MM.1S (cell line): Measurements from ENCODE around the gene FBXW9.

Source experiments
- EZH2 ChIP-seq: fragments of 300-600 bp; sonication (generic); optimal IDR thresholded peaks from 2 replicates; pipeline ENCODE3; 2017; ENCODE audit warnings: low read depth, mild to moderate bottlenecking, antibody characterized with exemption, low read length, mixed read lengths
- TF ChIP-seq, protein P1 (sequence below): fragments of 300-600 bp; sonication (generic); IDR thresholded peaks from 2 replicates; pipeline ENCODE4 v1.5.1; 2016; ENCODE audit warnings: antibody characterized with exemption, low read length, mixed read lengths

DNA sequence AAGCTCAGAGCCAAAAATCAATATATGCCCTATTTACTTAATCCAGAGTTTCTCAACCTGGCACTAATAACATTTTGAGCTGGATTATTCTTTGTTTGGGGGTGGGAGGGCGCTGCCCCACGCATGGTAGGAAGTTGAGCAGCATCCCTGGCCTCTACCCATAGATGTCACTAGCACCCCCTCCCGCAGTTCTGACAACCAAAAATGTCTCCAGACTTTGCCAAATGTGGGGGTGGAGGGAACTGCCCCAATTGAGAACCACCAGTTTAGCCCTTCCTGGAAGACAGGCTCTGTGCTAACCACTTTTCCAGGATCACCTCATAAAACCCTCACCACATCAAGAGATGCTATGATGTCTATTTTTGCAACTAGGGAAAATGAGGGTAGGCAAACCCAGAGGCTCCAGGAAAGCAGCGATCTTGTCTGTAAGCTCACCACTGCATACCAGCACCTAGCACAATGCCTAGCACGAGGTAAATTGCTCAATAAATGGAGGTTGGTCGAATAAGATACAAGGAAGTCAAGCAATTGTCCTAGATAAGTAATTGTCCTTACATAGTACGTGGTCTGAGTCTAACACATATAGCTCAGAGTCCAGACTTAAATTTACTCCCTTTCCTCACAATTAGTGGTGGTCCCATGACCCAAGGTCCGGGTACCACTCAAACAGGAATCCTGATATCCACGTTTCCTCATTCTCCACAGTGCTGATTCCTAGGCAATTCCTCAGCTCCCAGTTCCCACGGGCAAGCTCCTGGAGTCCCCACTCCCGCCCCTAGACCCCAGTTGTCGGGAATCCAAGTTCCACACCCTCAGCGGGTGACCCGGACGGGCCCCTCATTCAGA is 37.2 kb upstream of the FBXW9 start:
- TF ChIP-seq, protein P1, sequence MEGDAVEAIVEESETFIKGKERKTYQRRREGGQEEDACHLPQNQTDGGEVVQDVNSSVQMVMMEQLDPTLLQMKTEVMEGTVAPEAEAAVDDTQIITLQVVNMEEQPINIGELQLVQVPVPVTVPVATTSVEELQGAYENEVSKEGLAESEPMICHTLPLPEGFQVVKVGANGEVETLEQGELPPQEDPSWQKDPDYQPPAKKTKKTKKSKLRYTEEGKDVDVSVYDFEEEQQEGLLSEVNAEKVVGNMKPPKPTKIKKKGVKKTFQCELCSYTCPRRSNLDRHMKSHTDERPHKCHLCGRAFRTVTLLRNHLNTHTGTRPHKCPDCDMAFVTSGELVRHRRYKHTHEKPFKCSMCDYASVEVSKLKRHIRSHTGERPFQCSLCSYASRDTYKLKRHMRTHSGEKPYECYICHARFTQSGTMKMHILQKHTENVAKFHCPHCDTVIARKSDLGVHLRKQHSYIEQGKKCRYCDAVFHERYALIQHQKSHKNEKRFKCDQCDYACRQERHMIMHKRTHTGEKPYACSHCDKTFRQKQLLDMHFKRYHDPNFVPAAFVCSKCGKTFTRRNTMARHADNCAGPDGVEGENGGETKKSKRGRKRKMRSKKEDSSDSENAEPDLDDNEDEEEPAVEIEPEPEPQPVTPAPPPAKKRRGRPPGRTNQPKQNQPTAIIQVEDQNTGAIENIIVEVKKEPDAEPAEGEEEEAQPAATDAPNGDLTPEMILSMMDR: peak; percentile 82
- no peak for TF ChIP-seq EZH2
